PFSK-1 (cell line): Measurements from ENCODE around the gene PRRC2B.

Experiments
- POLR2AphosphoS5 ChIP-seq: IDR thresholded peaks from 2 replicates; pipeline ENCODE4 v1.6.1; 2012; ENCODE audit warnings: low read depth, mild to moderate bottlenecking, control low read depth, low read length, moderate library complexity
- REST ChIP-seq, 2 experiments: IDR thresholded peaks; 2 replicates each; pipeline versions ENCODE4 v1.6.1 to v1.8.0; 2011 to 2012; ENCODE audit warnings: low read depth in 2 of 2, low read length in 2 of 2, control low read depth in 1 of 2, inconsistent platforms in 1 of 2, mild to moderate bottlenecking in 1 of 2, moderate library complexity in 1 of 2; ENCODE audit not compliant: insufficient read depth in 1 of 2
- SIN3A ChIP-seq: IDR thresholded peaks from 2 replicates; pipeline ENCODE4 v1.6.1; 2012; ENCODE audit warnings: mild to moderate bottlenecking, low read length, moderate library complexity, borderline replicate concordance; ENCODE audit not compliant: insufficient read depth

GRCh38 chr9:131419026-131419614, 25.2 kb downstream of the PRRC2B start:
- TF ChIP-seq POLR2AphosphoS5, result no peak
- no peak for TF ChIP-seq REST (IDR thresholded peaks at IDR 0.05; ENCODE audit: insufficient read depth in 1 of 2, low read depth in 2 of 2, low read length in 2 of 2)
- TF ChIP-seq SIN3A, result no peak
